IPS DF 19.7 (cell line): Measurements from ENCODE around the gene SEMA6D.
A peak's percentile ranks its signal among the peaks of the same experiment; 100 is the strongest.

Source experiments
- DNase-seq: peaks from one replicate; pipeline ENCODE4 v3.0.0-alpha.2; 2013; ENCODE audit warnings: low read depth, low spot score

SEMA6D gene

GRCh38 chr15:47717036-47717612 is at the start of gene SEMA6D:
Gene SEMA6D, plus strand, starts transcription at chr15:47717505. Its CDS starts 42,294 bp downstream, at chr15:47759799.
- DNase-seq = peak; percentile 57

GRCh38 chr15:47669221-47669620 is 48.1 kb upstream of the SEMA6D start:
- no peak for DNase-seq

GRCh38 chr15:47670365-47670764 is 46.9 kb upstream of the SEMA6D start:
- DNase-seq = no peak

GRCh38 chr15:47673232-47673761 is 44.0 kb upstream of the SEMA6D start:
- DNase-seq = no peak

GRCh38 chr15:47674586-47675232 is 42.6 kb upstream of the SEMA6D start:
- DNase-seq = no peak

- no peak for DNase-seq
Measured at GRCh38 chr15:47675735-47676134, 41.6 kb upstream of the SEMA6D start.

GRCh38 chr15:47678040-47678439 is 39.3 kb upstream of the SEMA6D start:
- DNase-seq = no peak

- no peak for DNase-seq
Measured at GRCh38 chr15:47682661-47683060, 34.6 kb upstream of the SEMA6D start.

GRCh38 chr15:47685141-47685870 is 32.0 kb upstream of the SEMA6D start:
- DNase-seq = no peak

- no peak for DNase-seq
Measured at GRCh38 chr15:47688573-47689086, 28.7 kb upstream of the SEMA6D start.

- DNase-seq = no peak
Measured at GRCh38 chr15:47689660-47690059, 27.6 kb upstream of the SEMA6D start.

GRCh38 chr15:47691882-47692281 is 25.4 kb upstream of the SEMA6D start:
- DNase-seq = no peak

- no peak for DNase-seq
Measured at GRCh38 chr15:47696351-47696750, 21.0 kb upstream of the SEMA6D start.

GRCh38 chr15:47705281-47705997 is 11.9 kb upstream of the SEMA6D start:
- DNase-seq = no peak

GRCh38 chr15:47707391-47707790 is 9.9 kb upstream of the SEMA6D start:
- no peak for DNase-seq

GRCh38 chr15:47708161-47708980 is 8.9 kb upstream of the SEMA6D start:
- DNase-seq = no peak

- no peak for DNase-seq
Measured at GRCh38 chr15:47711655-47712054, 5.7 kb upstream of the SEMA6D start.

- no peak for DNase-seq
Measured at GRCh38 chr15:47715402-47715801, 1.9 kb upstream of the SEMA6D start.

GRCh38 chr15:47715856-47716445 is 1.4 kb upstream of the SEMA6D start:
- no peak for DNase-seq

- DNase-seq = no peak
Measured at GRCh38 chr15:47716516-47716915, 789 bp upstream of the SEMA6D start.
